ENCODE results near the gene RABGAP1L. TPM values are rescaled to one million over a fixed set of nuclear protein-coding genes. Genes with fewer than 3 reads are reported as not detected.

The RABGAP1L gene
- total RNA-seq, 1 donor from 2014 or later, result 46.0 TPM

DNA sequence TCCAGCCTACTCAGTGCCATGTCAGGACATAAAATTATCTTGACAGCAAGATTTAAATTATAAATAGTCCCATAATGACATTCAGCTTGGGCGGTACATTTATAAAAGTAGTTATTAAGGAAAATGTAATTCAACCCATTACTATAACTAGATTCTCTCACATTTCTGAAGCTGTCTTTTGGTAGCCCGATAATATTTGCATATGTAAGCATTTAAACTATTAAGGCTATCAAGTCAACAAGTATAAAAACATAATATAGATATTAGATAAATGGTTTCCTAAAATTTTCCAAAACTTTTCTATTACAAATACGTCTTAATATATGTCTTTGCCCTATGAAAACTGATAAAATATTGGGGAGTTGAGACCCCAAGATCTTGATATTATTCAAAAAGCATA lies 266.8 kb downstream of the RABGAP1L start:
- no peak for DNase-seq (ENCODE audit: low spot score)
- Histone ChIP-seq H3K79me2 (ENCODE audit: low read depth) (no peaks in the 10 kb centered on the region), H3K9ac (no peak overlapping the region), H3K36me3 (no peaks in the 10 kb centered on the region), H3K4me3 (no peak overlapping the region), H2AFZ (replicated peaks) (no peak overlapping the region), H3K4me2 (no peak overlapping the region), H3K9me3 (ENCODE audit: low read depth) (no peaks in the 10 kb centered on the region), H3K27ac (no peak overlapping the region), H4K20me1 (ENCODE audit: low read depth) (no peaks in the 10 kb centered on the region), H3K27me3 (no peaks in the 10 kb centered on the region), H3K4me1 (no peaks in the 10 kb centered on the region), H3F3A (ENCODE audit: low read depth) (no peaks in the 10 kb centered on the region)
- no peaks in the 10 kb centered on the region for H3K4me1 Mint-ChIP-seq
- H3K36me3 Mint-ChIP-seq, result no peaks in the 10 kb centered on the region
- TF ChIP-seq EZH2 (IDR thresholded peaks at IDR 0.05), result no peak
- TF ChIP-seq, protein P1, sequence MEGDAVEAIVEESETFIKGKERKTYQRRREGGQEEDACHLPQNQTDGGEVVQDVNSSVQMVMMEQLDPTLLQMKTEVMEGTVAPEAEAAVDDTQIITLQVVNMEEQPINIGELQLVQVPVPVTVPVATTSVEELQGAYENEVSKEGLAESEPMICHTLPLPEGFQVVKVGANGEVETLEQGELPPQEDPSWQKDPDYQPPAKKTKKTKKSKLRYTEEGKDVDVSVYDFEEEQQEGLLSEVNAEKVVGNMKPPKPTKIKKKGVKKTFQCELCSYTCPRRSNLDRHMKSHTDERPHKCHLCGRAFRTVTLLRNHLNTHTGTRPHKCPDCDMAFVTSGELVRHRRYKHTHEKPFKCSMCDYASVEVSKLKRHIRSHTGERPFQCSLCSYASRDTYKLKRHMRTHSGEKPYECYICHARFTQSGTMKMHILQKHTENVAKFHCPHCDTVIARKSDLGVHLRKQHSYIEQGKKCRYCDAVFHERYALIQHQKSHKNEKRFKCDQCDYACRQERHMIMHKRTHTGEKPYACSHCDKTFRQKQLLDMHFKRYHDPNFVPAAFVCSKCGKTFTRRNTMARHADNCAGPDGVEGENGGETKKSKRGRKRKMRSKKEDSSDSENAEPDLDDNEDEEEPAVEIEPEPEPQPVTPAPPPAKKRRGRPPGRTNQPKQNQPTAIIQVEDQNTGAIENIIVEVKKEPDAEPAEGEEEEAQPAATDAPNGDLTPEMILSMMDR (IDR thresholded peaks at IDR 0.05), result no peak
- no peak for TF ChIP-seq EZH2phosphoT487 (IDR thresholded peaks at IDR 0.05)
- no peak overlapping the region for H3K27ac Mint-ChIP-seq
- H3K9me3 Mint-ChIP-seq, result no peaks in the 10 kb centered on the region
- H3K27me3 Mint-ChIP-seq (ENCODE audit: insufficient read depth, low read depth), result no peaks in the 10 kb centered on the region
- H3K4me3 Mint-ChIP-seq, result no peak overlapping the region

DNA sequence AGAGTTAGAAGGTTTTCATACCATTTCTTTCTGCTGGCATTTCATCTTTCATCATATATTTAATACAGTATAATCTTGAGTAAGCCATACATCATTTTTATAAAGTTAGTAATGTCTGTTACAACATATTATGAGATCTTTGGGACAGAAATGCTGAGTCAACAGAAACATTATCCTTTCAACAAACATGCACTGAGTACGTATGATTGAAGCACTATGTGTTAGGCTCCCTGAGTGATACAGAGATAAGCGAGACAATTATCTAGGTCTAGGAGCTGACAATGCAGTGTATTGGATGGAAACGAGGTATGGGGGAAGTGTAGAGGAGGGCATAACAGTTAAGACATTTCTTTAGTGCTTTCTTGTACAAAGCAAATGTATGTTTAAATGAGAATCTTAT lies 268.7 kb downstream of the RABGAP1L start:
- Histone ChIP-seq H3K27ac (no peak overlapping the region), H2AFZ (replicated peaks) (no peak overlapping the region), H3F3A (ENCODE audit: low read depth) (no peaks in the 10 kb centered on the region), H3K4me2 (no peak overlapping the region), H3K79me2 (ENCODE audit: low read depth) (no peaks in the 10 kb centered on the region), H3K27me3 (no peaks in the 10 kb centered on the region), H3K4me3 (no peak overlapping the region), H3K4me1 (no peaks in the 10 kb centered on the region), H3K9me3 (ENCODE audit: low read depth) (no peaks in the 10 kb centered on the region), H4K20me1 (ENCODE audit: low read depth) (no peaks in the 10 kb centered on the region), H3K9ac (no peak overlapping the region), H3K36me3 (no peaks in the 10 kb centered on the region)
- DNase-seq (ENCODE audit: low spot score), result no peak
- H3K27ac Mint-ChIP-seq, result no peak overlapping the region
- TF ChIP-seq EZH2phosphoT487 (IDR thresholded peaks at IDR 0.05) (no peak), EZH2 (IDR thresholded peaks at IDR 0.05) (no peak)
- TF ChIP-seq, protein P1 (IDR thresholded peaks at IDR 0.05), result no peak
- no peaks in the 10 kb centered on the region for H3K36me3 Mint-ChIP-seq
- no peaks in the 10 kb centered on the region for H3K4me1 Mint-ChIP-seq
- no peaks in the 10 kb centered on the region for H3K9me3 Mint-ChIP-seq
- no peak overlapping the region for H3K4me3 Mint-ChIP-seq
- H3K27me3 Mint-ChIP-seq (ENCODE audit: insufficient read depth, low read depth), result no peaks in the 10 kb centered on the region

DNA sequence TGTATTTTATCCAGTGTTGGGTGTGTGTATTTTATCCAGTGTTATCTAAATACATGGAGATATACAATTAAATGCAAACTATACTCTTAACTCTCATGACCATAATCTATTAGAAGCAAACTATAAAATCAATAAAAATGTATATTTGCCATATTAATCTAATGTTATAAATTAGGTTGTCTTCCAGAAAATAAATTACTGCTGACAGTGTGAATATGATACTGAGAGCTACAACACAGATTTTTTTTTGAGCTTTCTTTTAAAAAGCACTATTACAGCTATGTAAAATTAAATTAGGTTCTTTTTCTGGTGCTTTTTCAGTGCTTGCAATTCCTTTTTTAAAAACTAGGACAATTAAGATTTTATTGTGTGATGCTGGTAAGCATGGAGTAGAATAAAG lies 269.4 kb downstream of the RABGAP1L start:
- Mint-ChIP-seq H3K4me3 (no peak overlapping the region), H3K4me1 (no peaks in the 10 kb centered on the region), H3K36me3 (no peaks in the 10 kb centered on the region), H3K27ac (no peak overlapping the region), H3K9me3 (no peaks in the 10 kb centered on the region), H3K27me3 (ENCODE audit: insufficient read depth, low read depth) (no peaks in the 10 kb centered on the region)
- H3K9me3 ChIP-seq (ENCODE audit: low read depth), result no peaks in the 10 kb centered on the region
- H4K20me1 ChIP-seq (ENCODE audit: low read depth), result no peaks in the 10 kb centered on the region
- H3K4me2 ChIP-seq, result no peak overlapping the region
- H3K4me3 ChIP-seq, result no peak overlapping the region
- H3K79me2 ChIP-seq (ENCODE audit: low read depth), result no peaks in the 10 kb centered on the region
- no peak for DNase-seq (ENCODE audit: low spot score)
- H3F3A ChIP-seq (ENCODE audit: low read depth), result no peaks in the 10 kb centered on the region
- no peaks in the 10 kb centered on the region for H3K4me1 ChIP-seq
- H3K36me3 ChIP-seq, result no peaks in the 10 kb centered on the region
- H3K27me3 ChIP-seq, result no peaks in the 10 kb centered on the region
- no peak overlapping the region for H3K9ac ChIP-seq
- H2AFZ ChIP-seq (replicated peaks), result no peak overlapping the region
- no peak overlapping the region for H3K27ac ChIP-seq
- no peak for TF ChIP-seq EZH2 (IDR thresholded peaks at IDR 0.05)
- TF ChIP-seq EZH2phosphoT487 (IDR thresholded peaks at IDR 0.05), result no peak
- TF ChIP-seq, protein P1 (IDR thresholded peaks at IDR 0.05), result no peak
